Upper lobe of right lung (tissue), 1 donor: ENCODE measurements around the gene COMMD1. TPM values are rescaled to one million over a fixed set of nuclear protein-coding genes. Genes with fewer than 3 reads are reported as not detected.

Source experiments
- ATAC-seq: fragments of 200-7000 bp; cut with Tn5 transposase; one replicate; pipeline ENCODE4 v1.9.1; 2020; ENCODE audit warnings: mild to moderate bottlenecking, moderate library complexity
- DNase-seq: peaks from one replicate; pipeline ENCODE4 v3.0.0-alpha.2; 2020
- H3K27ac ChIP-seq: fragments of 200-600 bp; one replicate; pipeline ENCODE4 v1.8.0; 2022
- H3K27me3 ChIP-seq: fragments of 200-600 bp; one replicate; pipeline ENCODE4 v1.8.0; 2022; ENCODE audit warnings: mild to moderate bottlenecking
- H3K36me3 ChIP-seq: fragments of 200-600 bp; one replicate; pipeline ENCODE4 v1.8.0; 2022
- H3K4me1 ChIP-seq: fragments of 200-600 bp; one replicate; pipeline ENCODE4 v1.8.0; 2022
- H3K4me3 ChIP-seq: fragments of 200-600 bp; one replicate; pipeline ENCODE4 v1.8.0; 2022; ENCODE audit warnings: mild to moderate bottlenecking
- H3K9me3 ChIP-seq: fragments of 200-600 bp; one replicate; pipeline ENCODE4 v1.8.0; 2022
- intact Hi-C: fragments of 100-400 bp; cut with DNase I; formaldehyde crosslinking; loops from one replicate; pipeline ENCODE4 v1.11.0; 2022
- total RNA-seq: library from RNA; stranded (reverse); fragmentation: NEBNext Ultra II Directional; extraction: Animal tissue kit (Norgen Biotek cat#: 25700); gene quantifications from one replicate; pipeline ENCODE4 v1.2.1, GENCODE V29; 2021
- TF ChIP-seq, protein P1 (sequence below): fragments of 200-600 bp; IDR thresholded peaks from one replicate; pipeline ENCODE4 v1.8.0; 2022; ENCODE audit warnings: antibody characterized with exemption
- donor health status: DM: no; HTN: yes; CAD: no; lungs with severe emphysema.

Gene COMMD1
- total RNA-seq, 1 donor from 2014 or later = 30.3 TPM

DNA sequence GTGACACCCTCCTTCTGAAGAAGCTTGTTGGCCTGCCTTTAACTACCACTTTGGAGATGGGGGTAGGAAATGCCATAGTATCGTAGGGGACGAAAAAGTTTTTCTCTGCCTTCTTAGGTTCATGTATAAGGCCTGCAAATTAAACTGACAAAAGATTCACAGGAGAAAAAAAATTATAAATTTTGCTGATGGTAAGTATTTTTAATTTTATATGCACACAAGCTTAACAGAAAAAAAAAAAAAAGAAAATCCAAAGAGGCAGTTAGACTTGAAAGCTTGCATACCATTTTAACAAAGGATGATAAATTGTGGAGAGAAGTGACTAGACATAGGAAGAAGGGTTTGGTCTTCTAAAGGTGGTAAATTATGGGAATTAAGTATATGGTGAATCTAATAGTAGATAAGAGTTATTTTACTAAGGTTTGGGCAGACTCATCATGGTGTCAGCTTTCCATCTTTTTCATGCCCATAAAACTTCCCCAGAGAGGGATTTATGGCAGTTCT, 227.9 kb downstream of the COMMD1 start:
- H3K9me3 ChIP-seq = no peaks in the 10 kb centered on the region
- DNase-seq (no peak), ATAC-seq (no peak)
- no peak overlapping the region for H3K4me3 ChIP-seq
- intact Hi-C loops = no loop called here
- no peak overlapping the region for H3K27ac ChIP-seq
- H3K36me3 ChIP-seq = no peaks in the 10 kb centered on the region
- H3K4me1 ChIP-seq = peaks cover 7% of the 10 kb centered on the region
- TF ChIP-seq, protein P1, sequence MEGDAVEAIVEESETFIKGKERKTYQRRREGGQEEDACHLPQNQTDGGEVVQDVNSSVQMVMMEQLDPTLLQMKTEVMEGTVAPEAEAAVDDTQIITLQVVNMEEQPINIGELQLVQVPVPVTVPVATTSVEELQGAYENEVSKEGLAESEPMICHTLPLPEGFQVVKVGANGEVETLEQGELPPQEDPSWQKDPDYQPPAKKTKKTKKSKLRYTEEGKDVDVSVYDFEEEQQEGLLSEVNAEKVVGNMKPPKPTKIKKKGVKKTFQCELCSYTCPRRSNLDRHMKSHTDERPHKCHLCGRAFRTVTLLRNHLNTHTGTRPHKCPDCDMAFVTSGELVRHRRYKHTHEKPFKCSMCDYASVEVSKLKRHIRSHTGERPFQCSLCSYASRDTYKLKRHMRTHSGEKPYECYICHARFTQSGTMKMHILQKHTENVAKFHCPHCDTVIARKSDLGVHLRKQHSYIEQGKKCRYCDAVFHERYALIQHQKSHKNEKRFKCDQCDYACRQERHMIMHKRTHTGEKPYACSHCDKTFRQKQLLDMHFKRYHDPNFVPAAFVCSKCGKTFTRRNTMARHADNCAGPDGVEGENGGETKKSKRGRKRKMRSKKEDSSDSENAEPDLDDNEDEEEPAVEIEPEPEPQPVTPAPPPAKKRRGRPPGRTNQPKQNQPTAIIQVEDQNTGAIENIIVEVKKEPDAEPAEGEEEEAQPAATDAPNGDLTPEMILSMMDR = no peak
- no peaks in the 10 kb centered on the region for H3K27me3 ChIP-seq

DNA sequence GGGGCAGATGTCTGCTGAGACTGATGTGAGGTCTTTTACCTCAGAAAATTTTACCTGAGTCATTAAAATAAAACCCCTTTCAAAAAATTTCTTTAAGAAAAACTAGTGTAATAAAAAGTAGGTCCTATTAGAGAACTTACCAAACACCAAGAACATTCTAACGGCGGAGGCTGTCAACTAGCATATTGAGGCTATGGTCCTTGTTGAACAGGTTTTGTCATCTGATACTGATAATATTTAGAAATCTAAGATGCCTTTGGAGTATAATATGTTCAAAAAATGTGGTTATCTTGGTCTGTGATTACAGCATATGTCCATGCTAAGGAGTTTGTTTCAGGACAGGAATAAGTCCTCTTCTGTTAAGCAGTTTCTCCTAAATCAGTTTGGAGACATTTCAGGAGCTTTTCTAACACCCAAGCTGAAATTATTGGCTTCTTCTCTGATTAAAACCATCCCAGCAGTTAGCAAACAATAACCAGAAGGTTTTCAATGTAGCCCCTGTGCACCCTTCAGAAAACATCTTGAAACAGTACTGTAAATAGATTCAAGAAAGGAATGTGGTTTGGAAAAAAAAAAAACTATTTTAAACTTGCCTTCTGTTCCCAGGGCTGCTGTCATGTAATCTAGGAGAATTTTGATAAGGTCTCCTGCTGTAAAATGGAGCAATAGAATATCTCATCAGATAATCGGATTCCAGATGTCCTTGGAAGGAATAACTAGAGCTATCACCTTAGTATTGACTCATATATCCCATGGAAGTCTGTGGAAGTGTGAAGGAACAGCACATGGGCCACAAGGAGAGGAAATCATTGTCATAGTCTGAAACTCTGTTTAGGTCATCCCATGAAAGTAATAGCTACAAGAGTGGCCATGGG, 231.7 kb downstream of the COMMD1 start:
- TF ChIP-seq, protein P1 = no peak
- H3K36me3 ChIP-seq = no peaks in the 10 kb centered on the region
- no peak overlapping the region for H3K4me3 ChIP-seq
- DNase-seq (no peak), ATAC-seq (no peak)
- H3K27ac ChIP-seq = no peak overlapping the region
- H3K9me3 ChIP-seq = no peaks in the 10 kb centered on the region
- peaks cover 7% of the 10 kb centered on the region for H3K4me1 ChIP-seq
- intact Hi-C loops = no loop called here
- no peaks in the 10 kb centered on the region for H3K27me3 ChIP-seq

DNA sequence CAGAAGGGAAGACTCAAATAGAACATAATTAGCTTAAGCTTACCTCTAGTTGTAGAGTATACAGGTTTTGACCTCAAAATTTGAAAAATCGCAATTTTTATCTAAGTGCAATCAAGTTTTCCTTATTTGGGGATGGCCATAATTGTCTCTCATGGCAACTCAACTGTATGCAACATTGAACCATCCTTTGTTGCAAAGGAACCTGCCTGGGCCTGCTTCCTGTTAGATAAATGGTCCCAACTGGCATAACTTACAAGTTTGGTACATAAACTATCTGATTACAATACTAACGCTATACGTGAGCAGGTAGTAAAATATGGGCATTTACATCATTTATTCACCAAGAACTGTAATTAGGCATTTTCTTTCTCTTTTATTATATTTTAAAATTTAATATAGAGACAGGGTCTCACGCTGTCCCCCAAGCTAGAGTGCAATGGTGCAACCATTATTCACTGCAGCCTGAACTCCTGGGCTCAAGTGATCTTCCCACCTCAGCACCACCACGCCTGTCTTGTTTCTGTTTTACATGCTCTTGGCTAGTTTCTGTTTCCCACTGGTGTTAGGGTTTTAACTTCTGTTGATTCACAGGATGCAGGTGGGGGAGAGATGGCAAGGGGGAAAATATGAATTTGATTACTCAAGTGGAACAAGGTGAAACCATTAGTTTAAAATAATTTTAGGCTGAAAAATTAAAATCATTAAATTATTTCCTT, 235.1 kb downstream of the COMMD1 start:
- Histone ChIP-seq H3K4me3 (no peak overlapping the region), H3K36me3 (no peaks in the 10 kb centered on the region), H3K4me1 (peaks cover 7% of the 10 kb centered on the region), H3K27ac (no peak overlapping the region), H3K27me3 (no peaks in the 10 kb centered on the region), H3K9me3 (no peaks in the 10 kb centered on the region)
- DNase-seq (no peak), ATAC-seq (no peak)
- intact Hi-C loops = no loop called here
- TF ChIP-seq, protein P1 = no peak

DNA sequence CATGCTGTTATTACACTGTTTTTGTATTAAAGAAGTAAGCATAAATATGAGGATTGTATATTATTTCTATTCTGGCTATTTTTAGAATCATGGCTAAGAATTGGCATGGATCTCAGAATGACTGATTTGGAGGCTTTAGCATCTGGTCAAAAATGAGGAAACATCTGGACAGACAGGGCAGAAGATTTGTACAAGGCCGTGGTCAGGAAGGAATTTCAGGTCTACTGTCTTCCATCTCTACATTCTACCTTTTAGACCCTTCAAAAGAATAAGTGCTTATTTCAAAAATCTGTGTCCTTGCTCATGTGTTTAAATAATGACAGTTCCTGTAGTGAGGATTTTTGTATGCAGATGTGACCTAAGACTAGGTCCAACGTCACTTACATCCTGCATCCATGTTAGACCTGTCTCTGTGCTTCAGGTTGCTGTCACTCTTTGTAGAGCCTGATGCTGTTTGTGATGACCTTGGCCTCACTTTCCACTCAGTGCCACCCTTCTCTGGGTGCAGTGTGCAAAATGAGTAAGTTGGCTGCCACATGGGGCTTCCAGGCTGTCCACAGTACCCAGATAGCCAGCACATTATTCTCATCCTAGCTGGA, 235.8 kb downstream of the COMMD1 start:
- peaks cover 7% of the 10 kb centered on the region for H3K4me1 ChIP-seq
- no peak overlapping the region for H3K27ac ChIP-seq
- no peak overlapping the region for H3K4me3 ChIP-seq
- no peaks in the 10 kb centered on the region for H3K27me3 ChIP-seq
- ATAC-seq (no peak), DNase-seq (no peak)
- intact Hi-C loops = no loop called here
- TF ChIP-seq, protein P1 = no peak
- H3K9me3 ChIP-seq = no peaks in the 10 kb centered on the region
- H3K36me3 ChIP-seq = no peaks in the 10 kb centered on the region

DNA sequence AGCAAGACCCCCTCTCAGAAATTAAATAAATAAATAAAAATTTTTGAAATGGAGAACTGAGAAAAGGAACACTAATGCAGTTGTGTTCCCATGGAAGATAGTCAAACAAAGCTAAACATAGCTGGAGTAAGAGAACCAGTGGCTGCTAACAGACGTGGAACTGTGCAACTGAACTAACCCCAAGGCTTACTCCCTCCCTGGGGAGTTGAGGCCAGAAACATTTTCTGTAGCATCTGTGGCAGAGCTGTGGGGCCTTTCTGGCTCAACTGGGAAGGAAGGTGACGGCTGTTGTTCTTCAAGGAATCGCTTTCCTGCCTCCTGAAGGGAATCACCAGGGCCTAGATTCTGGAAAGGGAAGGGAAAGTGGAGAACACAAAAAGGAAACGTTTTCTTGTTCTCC, 236.6 kb downstream of the COMMD1 start:
- intact Hi-C loops = no loop called here

More for the DNA sequence above, 236.6 kb downstream of the COMMD1 start:
- Histone ChIP-seq H3K27me3 (no peaks in the 10 kb centered on the region), H3K9me3 (no peaks in the 10 kb centered on the region), H3K4me3 (no peak overlapping the region), H3K36me3 (no peaks in the 10 kb centered on the region), H3K4me1 (peaks cover 7% of the 10 kb centered on the region), H3K27ac (no peak overlapping the region)
- TF ChIP-seq, protein P1 = no peak
- no peak for DNase-seq
- no peak for ATAC-seq
